SK-N-SH (cell line): ENCODE results near the gene TPSAB1. TPM values are rescaled to one million over a fixed set of nuclear protein-coding genes. Genes with fewer than 3 reads are reported as not detected.

Experiments used
- CTCF ChIA-PET: fragments of 300-600, 350-600 bp; formaldehyde crosslinking; extraction: SDS; loops from one replicate; lab custom pipeline; 2021; lab: Yijun Ruan, JAX
- POLR2A ChIA-PET: fragments of 350-600 bp; sonication (Branson Sonifier 250); formaldehyde crosslinking; extraction: SDS; loops from one replicate; lab custom pipeline; 2020; ENCODE audit warnings: antibody characterized with exemption, inconsistent platforms; lab: Yijun Ruan, JAX
- DNase-seq: peaks from one replicate; pipeline ENCODE4 v3.0.0; 2012
- H2AFZ ChIP-seq: fragments of 200-600 bp; sonication (generic); 2 replicates; pipeline ENCODE4 v1.8.1; 2016; ENCODE audit warnings: antibody characterized with exemption, mild to moderate bottlenecking, low read depth
- H3F3A ChIP-seq: fragments of 200-600 bp; sonication (generic); replicated peaks from 2 replicates; pipeline ENCODE3; 2016; ENCODE audit warnings: antibody characterized with exemption, mild to moderate bottlenecking; ENCODE audit not compliant: insufficient read depth
- H3K27ac ChIP-seq, 2 experiments: fragments of 200-500 bp in 1 of 2; fragments of 200-600 bp in 1 of 2; sonication (Bioruptor generic) in 1 of 2; sonication (generic), shearing (Covaris generic) in 1 of 2; 2 replicates each; pipeline versions ENCODE4 v1.5.1 to v1.6.1; 2014 to 2016; ENCODE audit warnings: low read depth in 2 of 2, inconsistent platforms in 1 of 2, low read length in 1 of 2, mild to moderate bottlenecking in 1 of 2, mixed read lengths in 1 of 2
- H3K27me3 ChIP-seq: fragments of 200-600 bp; sonication (generic), shearing (Covaris generic); 2 replicates; pipeline ENCODE4 v1.6.1; 2016; ENCODE audit warnings: mixed run types; ENCODE audit not compliant: insufficient read depth
- H3K36me3 ChIP-seq, 2 experiments: fragments of 200-500 bp in 1 of 2; fragments of 200-600 bp in 1 of 2; sonication (Bioruptor generic) in 1 of 2; sonication (generic) in 1 of 2; replicated peaks in 1 of 2; 2 replicates each; pipeline versions ENCODE3 to v1.5.1; 2014 to 2016; ENCODE audit warnings: low read length in 1 of 2, mild to moderate bottlenecking in 1 of 2; ENCODE audit not compliant: insufficient read depth in 2 of 2, control insufficient read depth in 1 of 2
- H3K4me1 ChIP-seq, 2 experiments: fragments of 200-500 bp in 1 of 2; fragments of 200-600 bp in 1 of 2; sonication (Bioruptor generic) in 1 of 2; sonication (generic), shearing (Covaris generic) in 1 of 2; 2 replicates each; pipeline versions ENCODE4 v1.5.1 to v1.6.1; 2014 to 2016; ENCODE audit warnings: low read depth in 1 of 2, low read length in 1 of 2, mixed run types in 1 of 2; ENCODE audit not compliant: insufficient read depth in 2 of 2, control insufficient read depth in 1 of 2
- H3K4me2 ChIP-seq: fragments of 200-600 bp; sonication (generic), shearing (Covaris generic); 2 replicates; pipeline ENCODE4 v1.6.1; 2017; ENCODE audit warnings: mixed run types
- H3K4me3 ChIP-seq, 2 experiments: fragments of 200-500 bp in 1 of 2; fragments of 200-600 bp in 1 of 2; sonication (Bioruptor generic) in 1 of 2; sonication (generic), shearing (Covaris generic) in 1 of 2; 2 replicates each; pipeline versions ENCODE4 v1.5.1 to v1.8.1; 2014 to 2016; ENCODE audit warnings: low read depth in 2 of 2, inconsistent platforms in 1 of 2, low read length in 1 of 2, mild to moderate bottlenecking in 1 of 2, mixed read lengths in 1 of 2, moderate library complexity in 1 of 2
- H3K79me2 ChIP-seq: fragments of 200-600 bp; sonication (generic); 2 replicates; pipeline ENCODE4 v1.8.1; 2017; ENCODE audit warnings: mild to moderate bottlenecking; ENCODE audit not compliant: insufficient read depth
- H3K9ac ChIP-seq: fragments of 200-600 bp; sonication (generic); 2 replicates; pipeline ENCODE4 v1.6.1; 2017; ENCODE audit warnings: mixed run types
- H3K9me2 ChIP-seq: fragments of 200-600 bp; sonication (generic); 2 replicates; pipeline ENCODE4 v1.6.1; 2017; ENCODE audit warnings: mixed run types
- H3K9me3 ChIP-seq: fragments of 200-600 bp; sonication (generic); 2 replicates; pipeline ENCODE4 v1.6.1; 2017; ENCODE audit warnings: mixed run types, mild to moderate bottlenecking, moderate library complexity
- H4K20me1 ChIP-seq: fragments of 200-600 bp; sonication (generic); 2 replicates; pipeline ENCODE4 v1.6.1; 2017; ENCODE audit warnings: mild to moderate bottlenecking, mixed run types; ENCODE audit not compliant: insufficient read depth
- ELF1 ChIP-seq: IDR thresholded peaks from 2 replicates; pipeline ENCODE4 v1.4.0; 2012
- RFX5 ChIP-seq: IDR thresholded peaks from 2 replicates; pipeline ENCODE4 v1.6.1; 2012; ENCODE audit warnings: mild to moderate bottlenecking, improper control_type of control experiment, low read length
- SIN3A ChIP-seq: IDR thresholded peaks from 2 replicates; pipeline ENCODE4 v1.6.1; 2012; ENCODE audit warnings: low read depth, mild to moderate bottlenecking, low read length, moderate library complexity, borderline replicate concordance
- WGBS: methylation state at CpG from one replicate; pipeline ENCODE4 v1.1.6; 2017; ENCODE audit warnings: low lambda C conversion rate; 5-methylcytosine and 5-hydroxymethylcytosine counted together
- polyA plus RNA-seq, 3 experiments: library from polyadenylated mRNA; depleted of rRNA; stranded (reverse); fragments of >200 nt; gene quantifications; 2 replicates each; pipeline ENCODE4 v1.2.3, GENCODE V29; 2012
- TF ChIP-seq, protein P1 (sequence below): IDR thresholded peaks from 2 replicates; pipeline ENCODE4 v1.4.0; 2012; ENCODE audit warnings: low read depth, borderline replicate concordance
- TF ChIP-seq, protein P2 (sequence below): IDR thresholded peaks from 2 replicates; pipeline ENCODE4 v1.6.1; 2012; ENCODE audit warnings: mild to moderate bottlenecking, low read depth, low read length, moderate library complexity

Gene TPSAB1
- polyA plus RNA-seq, 1 of the 3 experiments (the other 2 are of a cell fraction), result not detected

DNA sequence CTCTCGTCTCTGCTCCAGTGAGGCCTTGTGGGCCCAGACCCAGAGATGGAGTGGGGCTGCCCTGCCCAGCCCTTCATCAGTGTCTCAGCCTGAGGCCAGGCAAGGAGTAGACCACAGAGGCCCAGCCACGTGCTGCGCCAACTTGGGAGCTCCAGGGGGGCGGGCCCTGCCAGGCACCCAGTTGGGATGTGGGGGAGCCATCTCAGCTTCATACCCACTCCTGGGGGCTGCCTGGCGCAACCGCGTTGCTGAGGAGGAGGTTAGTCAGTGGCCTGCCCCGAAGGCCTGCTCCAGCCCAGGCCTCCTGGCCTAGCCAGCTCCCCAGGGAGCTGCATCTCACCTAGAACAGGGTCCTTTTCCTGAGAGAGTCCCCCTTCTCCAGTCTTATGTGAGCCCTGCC, 27.3 kb upstream of the TPSAB1 start:
- TF ChIP-seq, protein P1, sequence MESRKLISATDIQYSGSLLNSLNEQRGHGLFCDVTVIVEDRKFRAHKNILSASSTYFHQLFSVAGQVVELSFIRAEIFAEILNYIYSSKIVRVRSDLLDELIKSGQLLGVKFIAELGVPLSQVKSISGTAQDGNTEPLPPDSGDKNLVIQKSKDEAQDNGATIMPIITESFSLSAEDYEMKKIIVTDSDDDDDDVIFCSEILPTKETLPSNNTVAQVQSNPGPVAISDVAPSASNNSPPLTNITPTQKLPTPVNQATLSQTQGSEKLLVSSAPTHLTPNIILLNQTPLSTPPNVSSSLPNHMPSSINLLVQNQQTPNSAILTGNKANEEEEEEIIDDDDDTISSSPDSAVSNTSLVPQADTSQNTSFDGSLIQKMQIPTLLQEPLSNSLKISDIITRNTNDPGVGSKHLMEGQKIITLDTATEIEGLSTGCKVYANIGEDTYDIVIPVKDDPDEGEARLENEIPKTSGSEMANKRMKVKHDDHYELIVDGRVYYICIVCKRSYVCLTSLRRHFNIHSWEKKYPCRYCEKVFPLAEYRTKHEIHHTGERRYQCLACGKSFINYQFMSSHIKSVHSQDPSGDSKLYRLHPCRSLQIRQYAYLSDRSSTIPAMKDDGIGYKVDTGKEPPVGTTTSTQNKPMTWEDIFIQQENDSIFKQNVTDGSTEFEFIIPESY, result no peak
- H3K4me2 ChIP-seq, result no peak overlapping the region
- H3K9me3 ChIP-seq, result no peaks in the 10 kb centered on the region
- H3K4me3 ChIP-seq, result no peak overlapping the region
- H3K79me2 ChIP-seq, result no peaks in the 10 kb centered on the region
- H3F3A ChIP-seq, result no peaks in the 10 kb centered on the region
- POLR2A ChIA-PET, result no interaction called here
- no peaks in the 10 kb centered on the region for H3K4me1 ChIP-seq
- no peak overlapping the region for H3K9ac ChIP-seq
- WGBS, result no CpG with 5 or more reads among the region's 8 CpGs
- no peaks in the 10 kb centered on the region for H3K36me3 ChIP-seq
- DNase-seq, result no peak
- H3K9me2 ChIP-seq, result no peaks in the 10 kb centered on the region
- H2AFZ ChIP-seq, result no peak overlapping the region
- CTCF ChIA-PET, result no interaction called here
- 0 out of 2 replicates have a peak, but pooled peaks cover under 1% of the 10 kb centered on the region for H4K20me1 ChIP-seq
- H3K27me3 ChIP-seq, result peaks cover 80% of the 10 kb centered on the region
- no peak overlapping the region for H3K27ac ChIP-seq

DNA sequence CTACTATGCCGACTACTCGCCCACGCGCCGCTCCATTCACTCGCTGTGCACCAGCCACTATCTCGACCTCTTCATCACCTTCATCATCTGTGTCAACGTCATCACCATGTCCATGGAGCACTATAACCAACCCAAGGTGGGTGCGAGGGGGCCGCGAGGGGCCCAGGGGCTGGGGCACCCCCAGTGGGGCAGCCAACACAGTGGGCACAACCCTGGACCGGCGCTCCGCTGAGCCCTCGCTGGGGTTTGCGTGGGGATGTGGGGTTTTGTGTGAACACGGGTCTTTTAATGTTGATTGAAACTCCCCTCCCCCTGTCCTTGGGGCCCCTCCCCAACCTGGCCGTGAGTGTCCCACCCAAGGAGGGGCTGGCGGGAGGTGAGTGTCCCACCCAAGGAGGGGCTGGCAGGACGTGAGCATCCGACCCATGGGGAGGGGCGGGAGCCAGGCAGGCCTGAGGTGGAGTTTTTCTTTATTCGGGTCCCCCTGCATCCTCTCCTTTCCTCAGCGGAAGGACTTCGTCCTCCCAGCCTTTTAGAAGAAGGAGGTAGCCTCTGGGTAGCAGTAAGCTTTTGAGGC, 26.6 kb upstream of the TPSAB1 start:
- 51% methylated on average over 16 of the region's 25 CpGs for WGBS
- CTCF ChIA-PET, result interaction anchor here (0.8 kb wide), 1 partner anchor 8 kb away, joined by 3 read pairs; no protein-coding TSS in a partner anchor
- no peaks in the 10 kb centered on the region for H3F3A ChIP-seq
- no peaks in the 10 kb centered on the region for H3K4me1 ChIP-seq
- H3K9me2 ChIP-seq, result no peaks in the 10 kb centered on the region
- H3K79me2 ChIP-seq, result no peaks in the 10 kb centered on the region
- no peaks in the 10 kb centered on the region for H4K20me1 ChIP-seq
- H3K4me3 ChIP-seq, result no peak overlapping the region
- no peak overlapping the region for H2AFZ ChIP-seq
- H3K4me2 ChIP-seq, result no peak overlapping the region
- POLR2A ChIA-PET, result no interaction called here
- no peaks in the 10 kb centered on the region for H3K36me3 ChIP-seq
- no peak overlapping the region for H3K27ac ChIP-seq
- H3K27me3 ChIP-seq, result peaks cover 79% of the 10 kb centered on the region
- no peaks in the 10 kb centered on the region for H3K9me3 ChIP-seq
- TF ChIP-seq SIN3A (no peak), ELF1 (no peak), RFX5 (no peak)
- TF ChIP-seq, protein P2, sequence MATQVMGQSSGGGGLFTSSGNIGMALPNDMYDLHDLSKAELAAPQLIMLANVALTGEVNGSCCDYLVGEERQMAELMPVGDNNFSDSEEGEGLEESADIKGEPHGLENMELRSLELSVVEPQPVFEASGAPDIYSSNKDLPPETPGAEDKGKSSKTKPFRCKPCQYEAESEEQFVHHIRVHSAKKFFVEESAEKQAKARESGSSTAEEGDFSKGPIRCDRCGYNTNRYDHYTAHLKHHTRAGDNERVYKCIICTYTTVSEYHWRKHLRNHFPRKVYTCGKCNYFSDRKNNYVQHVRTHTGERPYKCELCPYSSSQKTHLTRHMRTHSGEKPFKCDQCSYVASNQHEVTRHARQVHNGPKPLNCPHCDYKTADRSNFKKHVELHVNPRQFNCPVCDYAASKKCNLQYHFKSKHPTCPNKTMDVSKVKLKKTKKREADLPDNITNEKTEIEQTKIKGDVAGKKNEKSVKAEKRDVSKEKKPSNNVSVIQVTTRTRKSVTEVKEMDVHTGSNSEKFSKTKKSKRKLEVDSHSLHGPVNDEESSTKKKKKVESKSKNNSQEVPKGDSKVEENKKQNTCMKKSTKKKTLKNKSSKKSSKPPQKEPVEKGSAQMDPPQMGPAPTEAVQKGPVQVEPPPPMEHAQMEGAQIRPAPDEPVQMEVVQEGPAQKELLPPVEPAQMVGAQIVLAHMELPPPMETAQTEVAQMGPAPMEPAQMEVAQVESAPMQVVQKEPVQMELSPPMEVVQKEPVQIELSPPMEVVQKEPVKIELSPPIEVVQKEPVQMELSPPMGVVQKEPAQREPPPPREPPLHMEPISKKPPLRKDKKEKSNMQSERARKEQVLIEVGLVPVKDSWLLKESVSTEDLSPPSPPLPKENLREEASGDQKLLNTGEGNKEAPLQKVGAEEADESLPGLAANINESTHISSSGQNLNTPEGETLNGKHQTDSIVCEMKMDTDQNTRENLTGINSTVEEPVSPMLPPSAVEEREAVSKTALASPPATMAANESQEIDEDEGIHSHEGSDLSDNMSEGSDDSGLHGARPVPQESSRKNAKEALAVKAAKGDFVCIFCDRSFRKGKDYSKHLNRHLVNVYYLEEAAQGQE, result no peak
- TF ChIP-seq, all 33 proteins: peak for 0
- no peak for DNase-seq
- H3K9ac ChIP-seq, result no peak overlapping the region
